Left ventricle myocardium inferior (tissue), 1 donor: ENCODE results near the gene ABTB1. TPM values are rescaled to one million over a fixed set of nuclear protein-coding genes. Genes with fewer than 3 reads are reported as not detected.

Experiments
- DNase-seq: peaks from one replicate; pipeline ENCODE4 v3.0.0-alpha.2; 2020
- H3K27ac ChIP-seq: fragments of 200-600 bp; replicated peaks from 2 replicates; pipeline ENCODE4 v1.8.0; 2021
- H3K27me3 ChIP-seq: fragments of 200-600 bp; 2 replicates; pipeline ENCODE4 v1.8.0; 2021; ENCODE audit warnings: low read depth
- H3K36me3 ChIP-seq: fragments of 200-600 bp; 2 replicates; pipeline ENCODE4 v1.8.0; 2021
- H3K4me1 ChIP-seq: fragments of 200-600 bp; 2 replicates; pipeline ENCODE4 v1.8.0; 2021
- H3K4me3 ChIP-seq: fragments of 200-600 bp; 2 replicates; pipeline ENCODE4 v1.8.0; 2021; ENCODE audit warnings: mild to moderate bottlenecking, moderate library complexity
- H3K9me3 ChIP-seq: fragments of 200-600 bp; replicated peaks from 2 replicates; pipeline ENCODE4 v1.8.0; 2021
- intact Hi-C: fragments of 100-400 bp; cut with micrococcal nuclease; formaldehyde crosslinking; loops from one replicate; pipeline ENCODE4 v1.11.0; 2022
- long read RNA-seq: library from polyadenylated mRNA; unstranded; transcript quantifications from one replicate; pipeline ENCODE4 v2.0.0, GENCODE V29; 2021
- total RNA-seq: library from RNA; stranded (reverse); fragmentation: NEBNext Ultra II Directional; extraction: Animal tissue kit (Norgen Biotek cat#: 25700); gene quantifications from one replicate; pipeline ENCODE4 v1.2.1, GENCODE V29; 2021
- TF ChIP-seq, protein P1 (sequence below): fragments of 200-600 bp; IDR thresholded peaks from 2 replicates; pipeline ENCODE4 v1.8.0; 2021; ENCODE audit warnings: antibody characterized with exemption, mild to moderate bottlenecking, borderline replicate concordance
- donor health status: DM: no; HTN: yes; CAD: no; lungs with severe emphysema.

Gene ABTB1
- 29.9 TPM for total RNA-seq
- long read RNA-seq, transcript ABTB1-202 (12 exons, 1,961 nt) = minor isoform, 8 of 67 reads
- long read RNA-seq, transcript ABTB1-208 (12 exons, 1,915 nt) = minor isoform, 8 of 67 reads
- long read RNA-seq, transcript ABTB1-206 (11 exons, 2,065 nt) = minor isoform, 5 of 67 reads
- long read RNA-seq, transcript ABTB1-201 (12 exons, 1,965 nt) = major isoform, 24 of 67 reads
- long read RNA-seq, partial matches to known transcripts = 7 of 67 reads
- long read RNA-seq, other reads (novel, unspliced or antisense) = 15 of 67 reads

DNA sequence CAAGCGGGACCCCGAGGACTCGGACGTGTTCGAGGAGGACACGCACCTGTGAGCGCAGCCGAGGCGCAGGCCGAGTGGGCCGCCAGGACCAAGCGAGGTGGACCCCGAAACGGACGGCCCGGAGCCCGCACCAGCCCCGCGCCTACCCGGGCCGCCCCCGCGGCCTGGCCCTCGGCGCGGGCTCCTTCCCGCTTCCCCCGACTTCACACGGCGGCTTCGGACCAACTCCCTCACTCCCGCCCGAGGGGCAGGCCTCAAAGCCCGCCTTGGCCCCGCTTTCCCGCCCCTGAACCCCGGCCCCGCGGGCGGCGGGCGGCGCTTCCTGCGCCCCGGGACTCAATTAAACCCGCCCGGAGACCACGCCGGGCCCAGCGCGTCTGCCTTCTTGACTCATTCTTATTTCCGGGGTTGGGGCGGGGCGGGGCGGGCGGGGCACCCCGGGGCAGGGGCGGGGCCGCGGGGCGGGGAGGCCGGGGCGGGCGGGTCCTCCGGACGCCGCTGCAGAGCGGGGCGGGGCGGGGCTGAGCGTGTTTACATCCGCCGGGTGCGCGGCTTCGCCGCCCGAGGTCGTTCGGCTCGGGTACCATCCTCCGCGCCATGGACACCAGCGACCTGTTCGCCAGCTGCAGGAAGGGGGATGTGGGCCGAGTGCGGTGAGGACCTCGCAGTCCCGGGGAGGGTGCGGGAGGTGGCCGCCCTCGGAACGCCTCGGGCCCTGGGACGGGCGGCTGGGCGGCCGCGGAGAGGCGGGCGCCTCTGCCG, at the start of gene ABTB1:
TSS of gene ABTB1 (plus strand) at position 524 of the 762 bp plus-strand sequence. CDS start at position 598, 74 bp downstream.
- H3K36me3 ChIP-seq = peaks cover 27% of the 10 kb centered on the region
- TF ChIP-seq, protein P1, sequence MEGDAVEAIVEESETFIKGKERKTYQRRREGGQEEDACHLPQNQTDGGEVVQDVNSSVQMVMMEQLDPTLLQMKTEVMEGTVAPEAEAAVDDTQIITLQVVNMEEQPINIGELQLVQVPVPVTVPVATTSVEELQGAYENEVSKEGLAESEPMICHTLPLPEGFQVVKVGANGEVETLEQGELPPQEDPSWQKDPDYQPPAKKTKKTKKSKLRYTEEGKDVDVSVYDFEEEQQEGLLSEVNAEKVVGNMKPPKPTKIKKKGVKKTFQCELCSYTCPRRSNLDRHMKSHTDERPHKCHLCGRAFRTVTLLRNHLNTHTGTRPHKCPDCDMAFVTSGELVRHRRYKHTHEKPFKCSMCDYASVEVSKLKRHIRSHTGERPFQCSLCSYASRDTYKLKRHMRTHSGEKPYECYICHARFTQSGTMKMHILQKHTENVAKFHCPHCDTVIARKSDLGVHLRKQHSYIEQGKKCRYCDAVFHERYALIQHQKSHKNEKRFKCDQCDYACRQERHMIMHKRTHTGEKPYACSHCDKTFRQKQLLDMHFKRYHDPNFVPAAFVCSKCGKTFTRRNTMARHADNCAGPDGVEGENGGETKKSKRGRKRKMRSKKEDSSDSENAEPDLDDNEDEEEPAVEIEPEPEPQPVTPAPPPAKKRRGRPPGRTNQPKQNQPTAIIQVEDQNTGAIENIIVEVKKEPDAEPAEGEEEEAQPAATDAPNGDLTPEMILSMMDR = no peak
- DNase-seq = peak; percentile 89
- peaks cover 58% of the 10 kb centered on the region for H3K4me1 ChIP-seq
- H3K27me3 ChIP-seq = no peaks in the 10 kb centered on the region
- intact Hi-C loops = no loop called here
- H3K27ac ChIP-seq = peak within 1 kb of the TSS; percentile 95
- H3K4me3 ChIP-seq = peak within 1 kb of the TSS; percentile 100
- H3K9me3 ChIP-seq = no peaks in the 10 kb centered on the region

DNA sequence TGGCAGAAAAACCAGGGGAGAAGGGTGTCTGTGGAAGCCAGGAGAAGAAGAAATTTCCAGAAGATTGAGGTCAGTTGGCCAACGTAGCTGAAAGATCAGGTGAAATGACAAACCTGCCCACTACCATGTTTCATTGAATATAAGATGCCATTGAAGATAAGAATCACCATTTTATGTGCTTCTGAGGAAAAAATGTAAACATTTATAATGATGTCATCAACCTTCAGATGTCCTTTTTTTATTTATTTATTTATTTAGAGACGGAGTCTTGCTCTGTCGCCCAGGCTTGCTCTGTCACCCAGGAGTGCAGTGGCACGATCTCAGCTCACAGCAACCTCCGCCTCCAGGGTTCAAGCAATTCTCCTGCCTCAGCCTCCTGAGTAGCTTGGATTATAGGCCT, 48.7 kb upstream of the ABTB1 start:
- Histone ChIP-seq H3K4me1 (no peaks in the 10 kb centered on the region), H3K27me3 (no peaks in the 10 kb centered on the region), H3K36me3 (peaks cover 20% of the 10 kb centered on the region), H3K9me3 (no peaks in the 10 kb centered on the region), H3K27ac (no peak overlapping the region), H3K4me3 (no peak overlapping the region)
- no peak for DNase-seq
- TF ChIP-seq, protein P1 = no peak
- intact Hi-C loops = no loop called here

DNA sequence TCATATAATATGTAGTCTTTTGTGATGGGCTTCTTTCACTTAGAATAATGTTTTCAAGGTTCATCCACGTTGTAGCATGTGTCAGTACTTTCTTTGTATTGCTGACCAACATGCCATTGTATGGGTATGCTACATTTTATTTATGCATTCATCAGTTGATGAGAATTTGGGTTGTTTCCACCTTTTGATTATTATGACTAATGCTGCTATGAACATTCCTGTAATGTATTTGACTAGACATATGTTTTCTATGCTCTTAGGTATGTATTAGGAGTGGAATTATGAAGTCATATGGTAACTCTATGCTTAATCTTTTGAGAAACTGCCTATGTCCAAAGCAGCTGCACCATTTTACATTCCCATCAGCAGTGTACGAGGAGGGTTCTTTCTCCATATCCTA, 46.9 kb upstream of the ABTB1 start:
- intact Hi-C loops = no loop called here
- TF ChIP-seq, protein P1 = no peak
- Histone ChIP-seq H3K27ac (no peak overlapping the region), H3K27me3 (peaks cover 15% of the 10 kb centered on the region), H3K36me3 (peaks cover 13% of the 10 kb centered on the region), H3K4me1 (peaks cover 11% of the 10 kb centered on the region), H3K9me3 (no peaks in the 10 kb centered on the region), H3K4me3 (no peak overlapping the region)
- no peak for DNase-seq

DNA sequence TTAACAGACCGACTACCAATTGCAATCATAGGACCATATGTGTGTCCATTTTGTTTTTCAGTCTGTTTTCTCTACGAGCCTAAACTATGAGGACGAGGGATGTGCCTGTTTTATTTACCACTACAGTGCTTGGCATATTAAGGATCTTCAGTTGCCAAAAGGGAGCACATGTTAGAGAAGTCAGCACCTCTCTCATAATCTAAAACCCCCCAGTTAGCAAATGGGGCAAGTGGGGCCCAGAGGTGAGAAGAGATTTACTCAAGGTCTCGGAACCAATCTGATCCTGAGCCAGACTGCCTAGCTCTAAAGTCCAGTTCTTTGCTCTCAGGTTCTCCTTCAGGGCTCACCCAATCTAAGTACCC, 44.3 kb upstream of the ABTB1 start:
- Histone ChIP-seq H3K36me3 (no peaks in the 10 kb centered on the region), H3K27ac (no peak overlapping the region), H3K9me3 (no peaks in the 10 kb centered on the region), H3K27me3 (peaks cover 38% of the 10 kb centered on the region), H3K4me1 (peaks cover 11% of the 10 kb centered on the region), H3K4me3 (no peak overlapping the region)
- DNase-seq = no peak
- intact Hi-C loops = no loop called here
- TF ChIP-seq, protein P1 = no peak

DNA sequence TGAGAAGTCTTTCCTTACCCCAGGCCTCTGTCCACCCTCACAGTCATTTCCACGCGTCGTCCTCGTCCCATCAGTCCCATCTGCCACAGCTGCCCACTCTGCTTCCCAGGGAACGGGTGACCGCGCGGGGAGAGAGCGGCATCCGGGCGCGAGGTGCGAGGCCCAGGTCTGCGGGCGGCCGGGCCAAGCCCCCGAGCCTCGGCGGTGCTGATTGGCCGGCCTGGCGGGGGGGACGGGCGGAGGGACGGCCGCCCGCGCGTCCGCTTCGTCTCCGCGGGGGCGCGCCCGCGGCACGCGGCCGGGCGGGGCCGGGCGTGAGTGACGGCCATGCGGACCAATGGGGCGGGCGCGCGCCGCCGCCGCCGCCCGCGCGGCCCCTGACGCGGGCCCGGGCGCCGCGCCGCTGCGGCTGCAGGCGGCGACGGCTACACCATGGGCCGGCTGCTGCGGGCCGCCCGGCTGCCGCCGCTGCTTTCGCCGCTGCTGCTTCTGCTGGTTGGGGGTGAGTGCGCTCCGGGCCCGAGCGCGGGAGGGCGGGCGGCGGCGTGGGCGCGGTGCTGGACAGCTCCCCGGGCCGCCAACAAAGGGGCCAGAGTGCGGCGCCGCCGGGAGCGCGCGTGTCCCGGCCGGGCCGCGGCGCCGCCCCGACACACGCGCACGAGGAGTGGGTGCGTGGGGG, 43.8 kb upstream of the ABTB1 start, which contains the start of gene PODXL2:
TSS of gene PODXL2 (plus strand) at position 398 of the 679 bp plus-strand sequence. CDS start at position 433, 35 bp downstream.
- Histone ChIP-seq H3K4me1 (peaks cover 11% of the 10 kb centered on the region), H3K27me3 (peaks cover 38% of the 10 kb centered on the region), H3K9me3 (no peaks in the 10 kb centered on the region), H3K4me3 (peak within 1 kb of the TSS; percentile 69), H3K36me3 (no peaks in the 10 kb centered on the region), H3K27ac (no peak within 1 kb of the TSS)
- TF ChIP-seq, protein P1 = no peak
- DNase-seq = peak; percentile 57
- intact Hi-C loops = no loop called here
